NB4 (cell line): ENCODE data around the gene SMIM1.

ENCODE experiments used
- DNase-seq: peaks from one replicate; pipeline ENCODE4 v3.0.0; 2010; ENCODE audit warnings: low read depth
- H3K4me3 ChIP-seq: one replicate; pipeline ENCODE4 v1.5.1; 2011; ENCODE audit warnings: mild to moderate bottlenecking, low read depth, low read length, moderate library complexity
- MYC ChIP-seq: IDR thresholded peaks from 2 replicates; pipeline ENCODE4 v1.6.1; 2011; ENCODE audit warnings: low read depth, low read length
- POLR2A ChIP-seq: IDR thresholded peaks from 2 replicates; pipeline ENCODE4 v1.6.1; 2011; ENCODE audit warnings: mild to moderate bottlenecking; ENCODE audit not compliant: insufficient read length; ENCODE audit errors: extremely low read depth
- TF ChIP-seq, protein P1 (sequence below): IDR thresholded peaks from one replicate; pipeline ENCODE4 v1.5.1; 2012; ENCODE audit warnings: low read depth, low read length
- TF ChIP-seq, protein P2 (sequence below): IDR thresholded peaks from 2 replicates; pipeline ENCODE4 v1.6.1; 2011; ENCODE audit warnings: low read depth, low read length

SMIM1 gene

DNA sequence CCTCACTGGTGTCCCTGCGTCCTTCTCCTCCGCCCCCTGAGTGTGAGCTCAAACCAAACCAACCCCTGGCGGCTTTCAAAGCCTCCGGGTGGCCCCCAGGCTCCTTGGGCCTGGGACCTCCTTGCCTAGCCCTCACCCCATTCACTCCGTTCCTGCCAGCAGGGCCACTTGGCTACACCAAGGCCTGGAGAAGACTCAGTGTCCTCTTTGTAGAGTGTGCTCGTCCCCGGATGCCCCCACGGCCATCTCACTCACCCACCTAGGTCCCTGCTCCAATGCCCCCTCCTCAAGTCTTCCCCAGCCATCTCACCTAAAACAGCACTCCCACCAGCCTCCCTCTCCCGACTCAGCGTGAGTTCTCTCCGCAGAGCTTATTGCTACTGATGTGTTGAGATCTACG lies 27.5 kb upstream of the SMIM1 start:
- no peak overlapping the region for H3K4me3 ChIP-seq
- DNase-seq = no peak
- TF ChIP-seq, protein P1, sequence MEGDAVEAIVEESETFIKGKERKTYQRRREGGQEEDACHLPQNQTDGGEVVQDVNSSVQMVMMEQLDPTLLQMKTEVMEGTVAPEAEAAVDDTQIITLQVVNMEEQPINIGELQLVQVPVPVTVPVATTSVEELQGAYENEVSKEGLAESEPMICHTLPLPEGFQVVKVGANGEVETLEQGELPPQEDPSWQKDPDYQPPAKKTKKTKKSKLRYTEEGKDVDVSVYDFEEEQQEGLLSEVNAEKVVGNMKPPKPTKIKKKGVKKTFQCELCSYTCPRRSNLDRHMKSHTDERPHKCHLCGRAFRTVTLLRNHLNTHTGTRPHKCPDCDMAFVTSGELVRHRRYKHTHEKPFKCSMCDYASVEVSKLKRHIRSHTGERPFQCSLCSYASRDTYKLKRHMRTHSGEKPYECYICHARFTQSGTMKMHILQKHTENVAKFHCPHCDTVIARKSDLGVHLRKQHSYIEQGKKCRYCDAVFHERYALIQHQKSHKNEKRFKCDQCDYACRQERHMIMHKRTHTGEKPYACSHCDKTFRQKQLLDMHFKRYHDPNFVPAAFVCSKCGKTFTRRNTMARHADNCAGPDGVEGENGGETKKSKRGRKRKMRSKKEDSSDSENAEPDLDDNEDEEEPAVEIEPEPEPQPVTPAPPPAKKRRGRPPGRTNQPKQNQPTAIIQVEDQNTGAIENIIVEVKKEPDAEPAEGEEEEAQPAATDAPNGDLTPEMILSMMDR = no peak
- no peak for TF ChIP-seq POLR2A
- TF ChIP-seq, protein P2, sequence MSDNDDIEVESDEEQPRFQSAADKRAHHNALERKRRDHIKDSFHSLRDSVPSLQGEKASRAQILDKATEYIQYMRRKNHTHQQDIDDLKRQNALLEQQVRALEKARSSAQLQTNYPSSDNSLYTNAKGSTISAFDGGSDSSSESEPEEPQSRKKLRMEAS = no peak
- no peak for TF ChIP-seq MYC

DNA sequence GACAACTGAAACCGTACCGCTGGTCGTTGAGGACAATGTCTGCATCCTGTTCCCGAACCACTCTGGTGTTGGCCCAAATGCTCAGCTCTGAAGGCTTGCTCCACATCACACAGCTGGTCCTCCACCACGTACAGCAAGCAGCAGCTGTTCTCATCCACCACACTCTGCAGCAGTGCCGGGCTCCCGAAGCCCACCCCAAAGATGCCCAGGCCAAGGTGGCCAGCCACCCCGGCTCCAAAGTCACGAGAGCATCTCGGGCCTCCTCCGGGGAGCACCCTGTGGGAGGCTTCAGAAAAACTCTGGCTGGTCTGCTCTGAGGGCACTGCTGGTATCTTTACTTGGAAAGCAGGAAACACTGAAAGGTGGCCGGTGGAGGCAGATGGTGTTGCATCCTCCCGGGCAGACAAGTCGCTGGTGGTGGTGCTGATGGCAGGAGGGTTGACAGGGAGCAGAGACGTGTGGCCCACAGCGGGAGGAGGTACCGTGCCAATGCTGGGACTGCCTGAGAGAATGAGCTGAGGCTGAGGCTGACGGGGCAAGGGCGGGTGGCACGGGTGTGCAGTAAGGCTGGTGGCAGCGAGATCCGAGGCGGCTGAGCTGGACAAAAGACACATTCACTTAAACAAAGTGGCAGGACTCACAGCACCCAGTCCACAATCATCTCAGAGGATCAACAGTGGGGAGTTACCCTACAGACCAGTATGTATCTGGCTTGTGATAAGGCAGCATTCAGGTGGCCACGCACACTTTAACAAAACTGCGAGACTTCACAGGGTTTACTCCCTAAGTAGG lies 26.8 kb upstream of the SMIM1 start:
- no peak overlapping the region for H3K4me3 ChIP-seq

DNA sequence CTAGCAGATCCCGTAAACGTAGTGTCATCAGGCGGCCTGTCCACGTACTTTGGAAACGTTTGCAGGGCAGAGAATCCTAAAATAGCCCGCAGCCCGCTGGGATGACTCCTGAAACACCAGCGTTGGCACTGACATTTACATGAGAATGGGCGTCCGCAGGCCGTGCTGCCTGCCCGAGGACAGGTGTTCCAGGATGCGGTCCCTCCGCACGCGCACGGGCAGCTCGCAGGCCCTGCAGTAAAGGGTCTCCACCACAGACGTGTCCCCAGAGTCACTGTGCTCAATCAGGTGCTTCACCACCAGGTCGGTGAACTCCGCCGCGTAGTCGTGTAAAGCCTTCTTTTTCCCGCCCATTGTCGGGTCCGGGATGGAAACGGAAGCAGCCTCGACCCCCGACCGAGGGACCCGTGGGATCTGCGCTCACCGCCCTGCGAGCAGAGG lies 26.1 kb upstream of the SMIM1 start:
- TF ChIP-seq, protein P1 = no peak
- TF ChIP-seq, protein P2 = no peak
- TF ChIP-seq POLR2A (no peak), MYC (no peak)
- peak overlapping the region; percentile 48 for H3K4me3 ChIP-seq
- no peak for DNase-seq

More for the DNA sequence above, 26.8 kb upstream of the SMIM1 start:
- TF ChIP-seq, protein P2 = no peak
- TF ChIP-seq, protein P1 = no peak
- TF ChIP-seq MYC (no peak), POLR2A (no peak)
- no peak for DNase-seq

DNA sequence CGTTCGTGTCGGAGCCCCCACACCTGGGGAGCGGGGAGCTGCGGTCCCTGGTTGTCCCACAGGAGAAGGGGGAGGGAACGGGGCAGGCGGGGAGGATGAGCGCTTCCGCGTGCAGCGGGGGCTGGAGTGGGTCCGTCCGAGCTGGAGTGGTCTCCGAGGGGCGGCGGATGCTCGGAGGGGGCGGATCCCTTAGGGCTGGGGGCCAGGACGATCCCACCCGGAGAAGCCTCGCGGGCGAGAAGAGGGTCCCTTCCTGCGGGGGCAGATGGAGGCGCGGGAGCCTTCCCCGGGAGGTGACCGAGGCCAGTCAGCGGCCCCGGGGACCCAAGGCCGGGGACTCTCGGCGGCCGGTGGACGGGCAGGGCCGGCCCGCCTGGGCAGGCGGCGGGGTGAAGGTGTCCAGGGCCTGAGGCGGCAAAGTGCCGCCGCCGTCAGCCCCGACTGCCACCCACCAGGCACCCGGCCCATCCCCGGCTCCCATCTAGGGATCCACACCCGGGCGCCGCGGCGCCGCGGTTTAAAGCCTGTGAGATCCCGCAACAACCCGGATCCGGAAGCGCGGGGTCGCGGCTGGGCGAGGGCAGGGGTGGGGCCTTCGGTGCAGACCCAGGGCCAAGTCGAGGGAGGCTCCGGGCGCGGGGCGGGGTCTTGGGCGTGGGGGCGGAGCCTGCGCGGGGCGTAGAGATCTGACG lies 25.6 kb upstream of the SMIM1 start:
- H3K4me3 ChIP-seq = peak overlapping the region; percentile 63
- peak; percentile 81 for DNase-seq
- TF ChIP-seq MYC (no peak), POLR2A (no peak)
- TF ChIP-seq, protein P2 = no peak
- TF ChIP-seq, protein P1 = no peak

DNA sequence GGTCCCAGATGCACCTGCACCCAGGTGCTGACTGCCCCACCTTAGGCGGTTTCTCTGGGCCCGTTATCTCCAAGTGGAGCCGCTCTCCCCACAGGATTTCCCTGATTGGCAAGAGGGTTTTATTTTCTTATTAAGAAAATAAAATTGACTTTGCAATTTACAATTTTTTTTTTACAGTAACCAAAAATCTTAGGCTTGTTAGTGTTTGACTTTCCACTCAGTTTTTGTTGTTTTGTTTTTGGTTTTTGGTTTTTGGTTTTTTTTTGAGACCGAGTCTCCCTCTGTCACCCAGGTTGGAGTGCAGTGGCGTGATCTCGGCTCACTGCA lies 25.1 kb upstream of the SMIM1 start:
- DNase-seq = no peak
- peak overlapping the region; percentile 63 for H3K4me3 ChIP-seq
- TF ChIP-seq POLR2A = no peak
- TF ChIP-seq MYC = no peak
- TF ChIP-seq, protein P2 = no peak
- TF ChIP-seq, protein P1 = no peak
